Measurements from ENCODE around the gene STK17B. TPM values are rescaled to one million over a fixed set of nuclear protein-coding genes. Genes with fewer than 3 reads are reported as not detected.

The STK17B gene
- total and polyA plus RNA-seq, 10 donors = 48.7 to 248 (median 186) TPM

DNA sequence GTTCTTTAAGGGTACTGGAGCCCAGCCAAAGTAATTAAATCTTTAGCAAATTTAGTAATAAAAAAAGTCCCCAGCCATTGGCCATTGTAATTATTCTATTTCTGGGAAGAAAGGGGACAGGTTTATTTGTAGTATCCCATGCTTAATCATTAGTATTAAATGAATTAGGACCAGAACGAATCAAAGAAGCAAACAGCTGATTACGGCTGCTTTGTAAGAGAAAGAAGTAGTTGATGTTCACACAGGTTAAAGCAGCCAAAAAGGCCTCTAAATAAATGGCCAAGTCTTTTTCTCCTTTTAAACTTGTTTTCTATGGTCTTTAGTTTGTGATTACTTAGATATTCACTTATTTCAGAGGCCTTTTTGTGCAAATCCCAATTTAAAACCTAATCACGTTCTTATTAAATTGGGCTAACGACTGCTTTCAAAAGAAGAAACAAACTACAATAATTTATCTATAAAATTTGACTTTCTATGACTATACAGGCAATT, 54.1 kb downstream of the STK17B start:
- Histone ChIP-seq H3K4me3 (no peak overlapping the region), H3K9me3 (peaks cover 0 to 3% (median 0%) of the 10 kb centered on the region in 8 donors), H3K27me3 (replicated peaks in 1 of 7) (no peaks in the 10 kb centered on the region), H3K27ac (no peak overlapping the region), H3K36me3 (no peaks in the 10 kb centered on the region), H3K4me1 (peaks cover 0 to 10% (median 0%) of the 10 kb centered on the region in 6 donors)
- intact Hi-C loops (cut with DNase I; ENCODE audit: low total_unique reads) = no loop called here
- no peak for TF ChIP-seq POLR2A (IDR thresholded peaks at IDR 0.05)
- TF ChIP-seq POLR2AphosphoS5 (IDR thresholded peaks at IDR 0.05) = no peak
- TF ChIP-seq, protein P1, sequence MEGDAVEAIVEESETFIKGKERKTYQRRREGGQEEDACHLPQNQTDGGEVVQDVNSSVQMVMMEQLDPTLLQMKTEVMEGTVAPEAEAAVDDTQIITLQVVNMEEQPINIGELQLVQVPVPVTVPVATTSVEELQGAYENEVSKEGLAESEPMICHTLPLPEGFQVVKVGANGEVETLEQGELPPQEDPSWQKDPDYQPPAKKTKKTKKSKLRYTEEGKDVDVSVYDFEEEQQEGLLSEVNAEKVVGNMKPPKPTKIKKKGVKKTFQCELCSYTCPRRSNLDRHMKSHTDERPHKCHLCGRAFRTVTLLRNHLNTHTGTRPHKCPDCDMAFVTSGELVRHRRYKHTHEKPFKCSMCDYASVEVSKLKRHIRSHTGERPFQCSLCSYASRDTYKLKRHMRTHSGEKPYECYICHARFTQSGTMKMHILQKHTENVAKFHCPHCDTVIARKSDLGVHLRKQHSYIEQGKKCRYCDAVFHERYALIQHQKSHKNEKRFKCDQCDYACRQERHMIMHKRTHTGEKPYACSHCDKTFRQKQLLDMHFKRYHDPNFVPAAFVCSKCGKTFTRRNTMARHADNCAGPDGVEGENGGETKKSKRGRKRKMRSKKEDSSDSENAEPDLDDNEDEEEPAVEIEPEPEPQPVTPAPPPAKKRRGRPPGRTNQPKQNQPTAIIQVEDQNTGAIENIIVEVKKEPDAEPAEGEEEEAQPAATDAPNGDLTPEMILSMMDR (IDR thresholded peaks at IDR 0.05 in 8 of 11, conservative IDR thresholded peaks at IDR 0.05 in 3 of 11) = no peak
- no peak for DNase-seq
- 93 to 98% (median 95%) methylated on average over 4 of the region's 4 CpGs for WGBS, 5 donors

DNA sequence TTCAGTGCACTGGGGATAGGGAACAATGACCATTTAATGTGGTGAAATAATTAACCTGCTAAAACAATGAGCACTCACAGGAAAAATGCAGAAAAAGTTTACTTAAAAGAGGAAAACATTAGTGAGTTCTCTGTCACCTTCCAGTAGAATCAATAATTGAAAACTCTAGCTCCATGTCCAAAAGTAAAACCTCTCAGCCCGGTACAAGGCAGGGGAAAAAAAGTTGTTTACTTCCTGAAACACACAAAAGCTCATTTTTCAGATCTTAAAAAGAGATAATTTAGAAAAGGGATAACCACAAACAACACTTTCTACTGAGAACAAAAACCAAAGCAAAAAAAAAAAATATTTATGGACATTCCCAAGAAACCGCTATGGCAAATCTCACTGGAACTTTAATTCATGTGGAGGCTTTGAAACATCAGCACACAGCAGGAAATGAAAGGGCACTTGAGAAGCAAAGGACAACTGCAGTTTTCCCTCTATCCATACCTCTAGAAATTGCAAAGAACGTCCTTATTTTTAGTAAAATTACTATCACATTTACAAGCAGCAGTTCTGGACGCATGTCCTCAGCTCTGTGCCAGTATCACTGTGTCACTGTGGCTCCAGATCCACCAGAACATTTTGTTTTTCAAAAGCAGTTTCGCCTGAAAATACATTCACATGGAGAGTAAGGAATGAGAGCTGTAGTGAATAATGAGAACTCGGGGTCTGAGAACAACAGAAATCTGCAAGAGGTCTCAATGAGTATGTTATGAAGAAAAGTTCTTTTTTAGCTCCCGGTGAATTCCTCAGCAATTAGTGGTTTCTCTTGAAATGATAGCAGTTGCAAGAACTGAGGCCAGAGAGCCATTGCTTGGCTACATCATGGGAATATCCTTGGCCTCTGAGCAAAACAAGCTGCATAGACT, 58.1 kb downstream of the STK17B start:
- WGBS, 5 donors = 54 to 62% (median 56%) methylated on average over 7 of the region's 7 CpGs
- Histone ChIP-seq H3K4me1 (peaks cover 0 to 10% (median 0%) of the 10 kb centered on the region in 6 donors), H3K27ac (no peak overlapping the region), H3K36me3 (no peaks in the 10 kb centered on the region), H3K9me3 (no peaks in the 10 kb centered on the region), H3K27me3 (replicated peaks in 1 of 7) (no peaks in the 10 kb centered on the region), H3K4me3 (no peak overlapping the region)
- no peak for DNase-seq
- intact Hi-C loops (cut with DNase I; ENCODE audit: low total_unique reads) = no loop called here
- TF ChIP-seq POLR2A (IDR thresholded peaks at IDR 0.05) = no peak
- TF ChIP-seq POLR2AphosphoS5 (IDR thresholded peaks at IDR 0.05) = no peak
- TF ChIP-seq, protein P1 (IDR thresholded peaks at IDR 0.05 in 8 of 11, conservative IDR thresholded peaks at IDR 0.05 in 3 of 11) = no peak

DNA sequence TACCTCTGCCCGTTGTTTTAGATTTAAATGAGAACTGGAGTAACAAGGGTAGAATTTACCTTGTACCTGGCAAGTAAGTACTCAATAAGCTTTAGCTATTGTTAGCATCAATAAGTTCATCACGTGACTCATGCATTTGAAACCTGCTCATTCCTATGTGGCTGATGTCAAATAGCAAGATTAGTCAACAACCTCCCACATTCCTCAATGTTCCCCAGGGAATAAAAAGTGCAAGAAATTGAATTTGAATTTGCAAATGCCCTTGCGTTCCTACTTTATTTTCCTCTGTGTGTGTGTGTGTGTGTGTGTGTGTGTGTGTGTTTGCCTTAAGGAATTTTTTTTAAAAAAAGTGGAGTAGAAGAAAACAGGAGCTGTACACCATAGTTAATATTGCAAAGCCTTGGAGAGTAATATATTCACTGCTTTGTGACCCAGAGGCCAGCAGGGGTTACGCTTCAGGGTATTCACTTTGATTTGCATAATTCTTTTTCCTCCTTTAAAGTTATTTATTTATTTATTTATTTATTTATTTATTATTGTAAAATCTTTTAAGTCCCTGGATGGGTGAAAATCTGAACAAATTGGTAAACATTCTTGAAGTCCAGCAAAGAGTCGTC, 58.9 kb downstream of the STK17B start:
- no peaks in the 10 kb centered on the region for H3K36me3 ChIP-seq
- no peak overlapping the region for H3K4me3 ChIP-seq
- 71 to 87% (median 77%) methylated on average over 5 of the region's 5 CpGs for whole genome bisulfite sequencing, 5 donors
- TF ChIP-seq, protein P1 (IDR thresholded peaks at IDR 0.05 in 8 of 11, conservative IDR thresholded peaks at IDR 0.05 in 3 of 11) = no peak
- TF ChIP-seq POLR2A (IDR thresholded peaks at IDR 0.05) (no peak), POLR2AphosphoS5 (IDR thresholded peaks at IDR 0.05) (no peak)
- H3K9me3 ChIP-seq = no peaks in the 10 kb centered on the region
- intact Hi-C loops (cut with DNase I; ENCODE audit: low total_unique reads) = no loop called here
- H3K27me3 ChIP-seq (replicated peaks in 1 of 7) = no peaks in the 10 kb centered on the region
- H3K27ac ChIP-seq = no peak overlapping the region
- DNase-seq = no peak
- H3K4me1 ChIP-seq = peaks cover 0 to 10% (median 0%) of the 10 kb centered on the region in 6 donors

DNA sequence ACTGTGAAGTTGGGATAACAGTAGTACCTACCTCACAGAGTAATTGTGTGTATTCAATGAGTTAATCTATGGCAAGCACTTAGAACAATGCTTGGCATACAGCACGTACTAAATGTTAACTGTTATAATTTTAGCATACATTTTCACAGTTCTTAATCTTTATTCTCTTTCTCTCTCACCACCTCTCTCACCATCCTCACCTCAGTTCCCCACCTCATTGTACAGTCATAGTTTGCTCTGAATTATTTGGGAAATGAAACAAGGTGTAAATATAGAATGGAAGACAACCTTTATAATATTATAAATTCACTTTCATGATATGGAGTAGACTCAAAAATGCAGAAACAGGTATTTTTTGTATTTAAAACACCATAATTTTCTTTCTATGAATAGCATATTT, 62.8 kb downstream of the STK17B start:
- no peak for TF ChIP-seq POLR2A (IDR thresholded peaks at IDR 0.05)
- TF ChIP-seq, protein P1 (IDR thresholded peaks at IDR 0.05 in 8 of 11, conservative IDR thresholded peaks at IDR 0.05 in 3 of 11) = no peak
- TF ChIP-seq POLR2AphosphoS5 (IDR thresholded peaks at IDR 0.05) = no peak
- no peaks in the 10 kb centered on the region for H3K27me3 ChIP-seq (replicated peaks in 1 of 7)
- peaks cover 0 to 29% (median 12%) of the 10 kb centered on the region in 6 donors for H3K4me1 ChIP-seq
- whole genome bisulfite sequencing, 5 donors = 65 to 82% (median 76%) methylated on average over 1 of the region's 1 CpG
- no peaks in the 10 kb centered on the region for H3K9me3 ChIP-seq
- H3K27ac ChIP-seq = no peak overlapping the region
- intact Hi-C loops (cut with DNase I; ENCODE audit: low total_unique reads) = no loop called here
- H3K4me3 ChIP-seq = no peak overlapping the region
- no peak for DNase-seq
- H3K36me3 ChIP-seq = no peaks in the 10 kb centered on the region
